HEK293 (cell line): ENCODE measurements around the gene DTHD1.

Experiments used
- ATF2 ChIP-seq: fragments of 450-650 bp; formaldehyde crosslinking; IDR thresholded peaks from 2 replicates; pipeline ENCODE4 v1.5.1; 2016; ENCODE audit warnings: missing biosample characterization, missing genetic modification characterization, low read depth
- CTCF ChIP-seq: fragments of 450-650 bp; formaldehyde crosslinking; IDR thresholded peaks from 2 replicates; pipeline ENCODE4 v1.5.1; 2016; ENCODE audit warnings: missing biosample characterization, missing genetic modification characterization
- KLF10 ChIP-seq: fragments of 450-650 bp; IDR thresholded peaks from 2 replicates; pipeline ENCODE4 v1.5.1; 2018; ENCODE audit warnings: missing biosample characterization, mild to moderate bottlenecking, missing genetic modification characterization
- RBAK ChIP-seq: fragments of 450-650 bp; formaldehyde crosslinking; IDR thresholded peaks from 2 replicates; pipeline ENCODE4 v1.5.1; 2016; ENCODE audit warnings: missing biosample characterization, missing genetic modification characterization
- REST ChIP-seq: fragments of 450-650 bp; formaldehyde crosslinking; IDR thresholded peaks from 2 replicates; pipeline ENCODE4 v1.5.1; 2016; ENCODE audit warnings: missing biosample characterization, missing genetic modification characterization
- SP2 ChIP-seq: fragments of 450-650 bp; formaldehyde crosslinking; IDR thresholded peaks from 2 replicates; pipeline ENCODE4 v1.5.1; 2016; ENCODE audit warnings: missing biosample characterization, missing genetic modification characterization
- ZFP3 ChIP-seq: fragments of 450-650 bp; formaldehyde crosslinking; IDR thresholded peaks from 2 replicates; pipeline ENCODE4 v1.5.1; 2016; ENCODE audit warnings: low read depth, missing biosample characterization, missing genetic modification characterization
- ZNF146 ChIP-seq: fragments of 450-650 bp; formaldehyde crosslinking; IDR thresholded peaks from 2 replicates; pipeline ENCODE4 v1.5.1; 2016; ENCODE audit warnings: missing biosample characterization, missing genetic modification characterization
- ZNF155 ChIP-seq: fragments of 450-650 bp; formaldehyde crosslinking; IDR thresholded peaks from 2 replicates; pipeline ENCODE4 v1.5.1; 2016; ENCODE audit warnings: missing biosample characterization, missing genetic modification characterization
- ZNF184 ChIP-seq: fragments of 450-650 bp; IDR thresholded peaks from 2 replicates; pipeline ENCODE4 v1.5.1; 2018; ENCODE audit warnings: missing biosample characterization, mild to moderate bottlenecking, missing genetic modification characterization
- ZNF473 ChIP-seq: fragments of 450-650 bp; formaldehyde crosslinking; IDR thresholded peaks from 2 replicates; pipeline ENCODE4 v1.5.1; 2017; ENCODE audit warnings: missing biosample characterization, missing genetic modification characterization
- ZNF580 ChIP-seq: fragments of 450-650 bp; formaldehyde crosslinking; IDR thresholded peaks from 2 replicates; pipeline ENCODE4 v1.5.1; 2016; ENCODE audit warnings: missing biosample characterization, missing genetic modification characterization
- ZNF621 ChIP-seq: fragments of 450-650 bp; formaldehyde crosslinking; IDR thresholded peaks from 2 replicates; pipeline ENCODE4 v1.5.1; 2017; ENCODE audit warnings: missing biosample characterization, missing genetic modification characterization
- TF ChIP-seq, protein P1 (sequence below): fragments of 450-650 bp; IDR thresholded peaks from 2 replicates; pipeline ENCODE4 v1.5.1; 2018; ENCODE audit warnings: missing biosample characterization, missing genetic modification characterization

DNA sequence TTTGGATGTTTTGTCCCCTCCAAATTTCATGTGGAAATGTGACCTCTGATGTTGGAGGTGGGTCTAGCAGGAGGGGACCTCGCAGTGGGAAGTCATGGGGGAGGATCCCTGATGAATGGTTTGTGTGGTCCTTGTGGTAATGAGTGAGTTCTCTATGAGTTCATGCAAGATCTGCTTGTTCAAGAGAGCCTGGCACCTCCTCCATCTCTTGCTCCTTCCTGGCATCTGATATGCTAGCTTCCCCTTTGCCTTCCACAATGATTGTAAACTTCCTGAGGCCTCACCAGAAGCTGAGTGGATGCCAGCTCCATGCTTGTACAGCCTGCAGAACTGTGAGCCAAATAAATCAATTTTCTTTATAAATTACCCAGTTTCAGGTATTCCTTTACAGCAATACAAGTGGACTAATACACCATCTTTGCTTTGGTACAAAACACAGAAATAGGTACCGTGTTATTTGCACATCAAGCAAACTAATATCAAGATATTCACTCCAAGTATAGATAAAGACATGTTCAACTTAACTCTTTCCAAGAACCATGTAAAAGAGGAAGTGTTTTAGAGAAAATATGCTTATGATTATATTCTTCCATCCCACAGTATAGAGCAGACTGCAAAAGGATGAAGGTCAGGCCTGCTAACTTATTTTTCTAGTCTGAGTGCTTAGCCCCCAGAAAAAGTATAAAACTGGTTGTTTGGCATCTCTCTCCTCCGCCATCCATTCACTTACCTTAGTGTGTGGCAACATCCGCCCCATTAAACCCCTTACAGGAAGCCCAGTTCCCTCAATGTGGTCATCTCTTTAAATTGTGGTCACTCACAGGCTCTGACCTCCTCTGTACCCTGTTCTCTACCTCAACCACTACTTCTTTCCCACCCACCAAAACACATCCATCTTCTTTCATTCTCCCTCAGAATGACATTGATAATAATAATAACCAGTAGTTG lies 43.8 kb upstream of the DTHD1 start:
- no peak for TF ChIP-seq ZFP3 (tag by site-specific recombination)
- TF ChIP-seq ZNF184 (tag by site-specific recombination): no peak
- no peak for TF ChIP-seq ZNF155 (tag by site-specific recombination)
- TF ChIP-seq ZNF621 (tag by site-specific recombination): no peak
- no peak for TF ChIP-seq CTCF
- TF ChIP-seq REST (tag by site-specific recombination): no peak
- TF ChIP-seq RBAK (tag by site-specific recombination): no peak
- TF ChIP-seq ZNF146 (tag by site-specific recombination): no peak
- TF ChIP-seq, protein P1, sequence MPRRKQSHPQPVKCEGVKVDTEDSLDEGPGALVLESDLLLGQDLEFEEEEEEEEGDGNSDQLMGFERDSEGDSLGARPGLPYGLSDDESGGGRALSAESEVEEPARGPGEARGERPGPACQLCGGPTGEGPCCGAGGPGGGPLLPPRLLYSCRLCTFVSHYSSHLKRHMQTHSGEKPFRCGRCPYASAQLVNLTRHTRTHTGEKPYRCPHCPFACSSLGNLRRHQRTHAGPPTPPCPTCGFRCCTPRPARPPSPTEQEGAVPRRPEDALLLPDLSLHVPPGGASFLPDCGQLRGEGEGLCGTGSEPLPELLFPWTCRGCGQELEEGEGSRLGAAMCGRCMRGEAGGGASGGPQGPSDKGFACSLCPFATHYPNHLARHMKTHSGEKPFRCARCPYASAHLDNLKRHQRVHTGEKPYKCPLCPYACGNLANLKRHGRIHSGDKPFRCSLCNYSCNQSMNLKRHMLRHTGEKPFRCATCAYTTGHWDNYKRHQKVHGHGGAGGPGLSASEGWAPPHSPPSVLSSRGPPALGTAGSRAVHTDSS (tag by site-specific recombination): no peak
- no peak for TF ChIP-seq SP2 (tag by site-specific recombination)
- no peak for TF ChIP-seq ATF2 (tag by site-specific recombination)
- no peak for TF ChIP-seq KLF10 (tag by site-specific recombination)
- TF ChIP-seq ZNF473 (tag by site-specific recombination): no peak
- no peak for TF ChIP-seq ZNF580 (tag by site-specific recombination)
